TTC549 (cell line): ENCODE measurements around the gene HOXC10.

Source experiments
- FAIRE-seq: peaks from 2 replicates; lab custom pipeline; 2012; peaks lifted over from hg19 to GRCh38; lab: Jason Lieb, UNC

The HOXC10 gene

DNA sequence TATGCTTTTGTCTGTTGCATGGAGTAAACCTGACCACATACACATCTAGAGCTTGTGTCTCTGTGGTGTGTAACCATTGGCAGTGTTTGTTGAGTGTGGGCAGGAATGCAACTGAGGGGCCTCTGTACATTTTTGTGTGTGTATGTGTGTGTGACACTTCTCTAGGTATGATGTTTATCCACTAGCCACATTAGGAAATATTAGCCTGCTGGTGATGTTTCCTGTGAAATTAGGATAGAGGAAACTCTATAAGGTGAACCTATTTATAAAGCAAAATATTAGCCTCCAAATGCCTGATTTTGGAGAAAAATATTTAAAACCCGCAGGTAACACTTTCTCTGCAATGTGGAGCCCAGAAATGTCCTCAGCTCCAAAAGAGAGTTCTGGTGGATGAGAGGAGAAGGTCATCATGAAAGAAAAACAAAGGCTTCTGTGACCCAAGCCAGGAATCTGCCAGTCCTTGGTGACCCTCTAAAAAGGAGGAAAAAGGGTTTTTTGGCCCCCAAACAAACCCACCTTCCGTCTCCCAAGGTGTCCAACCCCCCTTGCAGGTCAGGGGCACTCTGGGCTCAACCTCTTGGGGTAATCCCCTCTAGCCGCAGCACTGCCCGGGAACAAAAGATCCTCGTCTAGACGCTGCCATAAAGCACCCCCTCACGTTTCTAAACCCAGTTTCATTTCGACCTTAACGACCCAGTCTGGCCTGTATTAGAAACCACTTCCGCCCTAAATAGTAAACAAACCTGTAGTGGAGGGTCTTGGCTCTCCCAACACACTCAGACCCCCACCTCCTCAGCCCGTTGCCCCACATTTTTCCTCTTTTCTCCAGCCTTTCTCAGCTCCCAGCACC, 7.1 kb upstream of the HOXC10 start:
- FAIRE-seq, result no peak

DNA sequence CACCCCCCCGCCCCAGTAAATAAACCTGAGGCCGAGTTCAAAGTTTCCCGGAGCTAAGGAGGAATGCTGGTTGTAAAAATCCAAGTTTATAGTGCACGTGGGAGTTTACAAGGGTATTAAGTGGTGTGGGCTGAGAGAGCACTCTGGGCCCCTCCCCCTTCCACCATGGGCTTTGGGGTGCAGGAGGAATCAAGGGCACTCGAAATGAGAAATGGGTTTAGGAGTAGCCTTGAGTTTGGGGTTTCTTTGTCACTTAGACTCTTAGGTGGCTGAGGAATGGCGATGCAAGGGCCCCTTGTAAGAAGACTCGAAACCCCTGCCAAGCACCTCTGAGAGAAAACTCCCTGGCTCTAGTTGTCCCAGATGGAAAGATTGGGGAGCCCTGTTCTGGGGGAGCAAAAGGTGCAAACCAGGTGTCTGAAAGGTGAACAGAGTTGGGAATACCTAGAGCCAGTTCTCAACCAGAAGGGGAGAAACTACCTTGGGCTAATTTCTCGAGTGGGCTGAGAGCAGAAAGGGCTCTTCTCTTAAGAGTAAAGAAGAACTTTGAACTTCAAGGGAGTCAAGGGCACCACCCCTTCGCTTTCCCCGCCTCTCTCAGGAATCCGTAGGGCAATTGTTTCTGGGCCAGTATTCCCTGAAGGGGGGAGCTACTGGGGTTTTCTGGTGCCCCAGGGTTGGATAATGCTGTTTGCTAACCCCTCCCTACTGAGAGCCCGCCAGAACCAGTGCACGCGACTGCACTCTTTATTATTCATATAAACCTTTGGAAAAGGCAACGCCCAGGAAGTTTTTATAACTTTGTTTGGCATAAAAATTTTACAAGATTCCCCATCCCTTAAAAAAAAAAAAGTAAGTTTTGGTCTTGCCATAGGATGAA, 6.2 kb upstream of the HOXC10 start:
- no peak for FAIRE-seq

- no peak for FAIRE-seq
These were observed 4.7 kb upstream of the HOXC10 start for GRCh38 chr12:53980104-53980801.

DNA sequence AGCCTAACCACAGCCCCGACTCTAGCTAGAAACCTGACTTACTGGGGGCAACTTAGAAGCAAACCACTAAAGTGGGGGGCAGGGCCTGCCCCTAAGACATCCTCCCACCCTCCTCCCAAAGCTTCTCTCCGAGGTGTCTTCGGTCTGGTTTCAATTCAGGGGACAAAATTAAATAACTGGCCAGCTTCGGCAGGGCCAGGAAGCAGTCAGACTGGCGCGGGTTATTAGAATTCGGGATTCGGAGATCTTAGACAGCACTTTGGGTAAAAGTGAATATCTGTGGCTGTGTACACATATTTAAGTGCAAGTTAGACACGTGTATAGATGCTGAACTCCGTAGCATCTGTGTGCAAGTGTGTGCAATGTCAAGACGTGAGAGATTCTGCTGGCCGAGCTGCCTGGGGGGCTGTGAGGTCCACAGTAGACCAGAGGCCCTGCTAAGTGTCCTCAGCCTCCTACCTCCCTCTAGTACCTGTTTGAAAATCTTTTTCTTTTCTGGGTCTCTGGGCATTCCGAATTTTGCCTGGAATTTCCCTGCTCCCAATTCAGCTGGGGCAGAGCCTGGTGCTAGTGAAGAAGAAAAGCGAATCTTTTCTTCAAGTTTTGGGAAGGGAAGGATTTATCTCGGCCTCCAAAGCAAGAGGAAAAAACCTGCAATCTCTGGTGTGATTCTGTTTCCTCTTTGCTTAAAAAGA, 4.0 kb upstream of the HOXC10 start:
- no peak for FAIRE-seq

DNA sequence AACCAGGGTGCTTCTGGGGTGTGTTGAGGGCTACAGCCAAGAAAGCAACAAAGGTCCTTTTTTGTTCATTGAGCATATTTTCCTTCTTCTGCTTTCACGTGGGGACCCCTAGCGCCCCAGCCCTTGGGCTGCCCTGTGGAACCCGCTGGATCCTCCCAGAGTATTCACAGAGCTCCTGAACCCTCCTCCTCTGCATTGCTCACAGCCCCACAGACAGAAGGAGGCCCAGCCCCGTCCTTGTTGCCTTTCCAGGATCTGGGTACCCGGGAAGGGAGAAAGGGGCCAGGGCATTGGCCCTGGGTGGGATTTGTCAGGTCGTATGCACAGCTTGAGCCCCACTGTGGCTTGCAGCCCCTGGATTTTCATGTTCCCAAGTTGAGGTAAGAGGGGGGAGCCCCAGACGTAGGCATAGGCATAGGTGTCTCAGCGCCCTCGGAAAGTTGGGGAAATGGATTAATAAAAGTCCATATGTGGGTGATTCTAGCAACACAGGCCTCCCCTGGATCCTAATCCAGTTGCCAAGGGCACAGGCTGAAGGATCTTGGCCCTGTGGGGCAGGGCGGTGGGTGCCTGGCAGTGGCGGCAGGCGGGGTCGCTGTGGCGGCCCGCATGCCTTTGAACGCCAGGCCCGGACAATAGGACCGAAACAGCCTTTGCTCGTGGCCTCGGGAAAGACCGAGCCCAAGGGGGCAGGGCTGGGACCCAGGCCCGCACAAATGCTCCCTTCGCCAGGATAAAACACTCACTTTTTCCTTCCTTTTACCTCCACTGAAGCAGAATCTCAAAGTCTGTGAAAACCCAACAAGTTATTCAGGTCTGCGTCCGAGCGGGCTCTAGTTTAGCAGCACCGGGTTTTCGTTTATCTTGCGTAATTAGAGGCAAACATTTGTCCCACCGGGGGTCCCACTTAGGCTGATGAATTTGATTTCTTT, 3.0 kb upstream of the HOXC10 start:
- FAIRE-seq, result no peak

DNA sequence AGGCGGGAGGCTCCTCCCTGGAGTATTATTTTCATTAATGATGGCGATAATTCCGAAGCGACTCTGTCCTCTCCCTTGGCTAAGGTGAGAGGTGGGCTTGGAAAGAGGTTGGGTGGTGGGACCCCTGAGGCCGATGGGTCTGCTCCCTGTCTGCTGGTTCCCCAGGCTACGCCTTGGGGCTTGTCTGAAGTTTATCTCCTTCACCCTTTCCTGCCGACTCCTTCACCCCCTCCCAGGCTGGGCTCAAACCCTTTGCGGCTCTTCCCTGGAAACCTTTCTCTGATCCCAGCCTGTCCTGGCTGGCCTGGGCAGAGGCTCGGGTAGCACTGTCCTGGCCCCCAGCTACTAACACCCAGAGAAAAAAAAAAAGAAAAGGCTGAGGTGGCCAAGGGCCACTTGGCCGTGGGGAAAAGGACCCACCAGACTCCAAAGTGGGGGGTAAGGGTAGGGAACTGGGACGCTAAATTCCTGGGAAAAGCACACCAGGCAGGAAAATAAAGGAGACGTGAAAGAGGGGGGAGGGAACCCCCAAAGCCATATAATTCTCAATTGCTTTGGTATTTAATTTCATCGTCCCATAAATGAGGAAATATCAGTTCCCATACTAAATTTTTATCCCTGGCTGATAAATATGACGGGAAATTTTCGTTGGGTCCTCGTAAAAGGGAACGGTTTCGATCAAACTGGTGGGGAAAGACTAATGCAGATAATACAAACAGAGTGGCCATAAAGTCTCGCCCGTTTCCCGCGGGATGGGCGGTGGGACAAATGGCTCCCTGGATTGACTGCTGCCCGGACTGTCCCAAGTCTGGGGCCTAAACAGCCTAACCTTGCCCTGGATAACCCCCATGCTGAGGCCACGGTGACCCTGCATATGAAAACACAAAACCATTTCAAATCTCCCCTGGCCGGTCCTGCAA, 2.0 kb upstream of the HOXC10 start:
- no peak for FAIRE-seq

GRCh38 chr12:53983568-53983949, 1.4 kb upstream of the HOXC10 start:
- FAIRE-seq, result no peak

DNA sequence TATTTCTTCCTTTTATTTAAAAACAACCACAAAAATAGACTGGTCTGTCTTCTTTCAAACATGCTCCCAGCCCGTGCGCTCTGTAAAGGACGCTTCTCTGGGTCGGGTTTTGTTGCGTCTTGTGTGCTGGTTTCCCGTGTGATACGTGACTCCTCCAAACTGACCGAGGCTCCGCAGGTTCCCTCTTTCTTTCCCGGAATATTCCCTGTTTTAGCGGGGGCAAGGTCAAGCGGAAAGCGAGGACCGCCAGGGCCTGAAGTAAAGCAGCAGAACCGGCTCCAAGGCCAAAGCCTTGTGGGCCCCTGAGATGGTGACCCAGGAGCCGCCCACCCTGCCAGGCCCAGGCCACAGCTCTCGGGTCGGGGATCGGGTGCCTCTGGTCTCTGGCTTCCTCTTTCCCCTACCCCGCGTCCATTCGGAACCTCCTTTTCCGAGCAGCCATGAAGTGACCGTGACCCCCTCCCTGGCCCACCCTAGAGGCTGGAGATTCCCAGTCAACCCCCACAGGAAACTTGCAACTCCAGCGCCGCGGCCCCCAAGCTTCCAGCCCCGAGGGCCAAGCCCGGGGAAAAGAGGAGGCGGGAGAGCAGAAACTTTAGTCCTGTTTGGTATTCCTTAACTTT, 885 bp upstream of the HOXC10 start:
- no peak for FAIRE-seq

- no peak for FAIRE-seq
These were observed 697 bp downstream of the HOXC10 start for GRCh38 chr12:53985692-53985993.

DNA sequence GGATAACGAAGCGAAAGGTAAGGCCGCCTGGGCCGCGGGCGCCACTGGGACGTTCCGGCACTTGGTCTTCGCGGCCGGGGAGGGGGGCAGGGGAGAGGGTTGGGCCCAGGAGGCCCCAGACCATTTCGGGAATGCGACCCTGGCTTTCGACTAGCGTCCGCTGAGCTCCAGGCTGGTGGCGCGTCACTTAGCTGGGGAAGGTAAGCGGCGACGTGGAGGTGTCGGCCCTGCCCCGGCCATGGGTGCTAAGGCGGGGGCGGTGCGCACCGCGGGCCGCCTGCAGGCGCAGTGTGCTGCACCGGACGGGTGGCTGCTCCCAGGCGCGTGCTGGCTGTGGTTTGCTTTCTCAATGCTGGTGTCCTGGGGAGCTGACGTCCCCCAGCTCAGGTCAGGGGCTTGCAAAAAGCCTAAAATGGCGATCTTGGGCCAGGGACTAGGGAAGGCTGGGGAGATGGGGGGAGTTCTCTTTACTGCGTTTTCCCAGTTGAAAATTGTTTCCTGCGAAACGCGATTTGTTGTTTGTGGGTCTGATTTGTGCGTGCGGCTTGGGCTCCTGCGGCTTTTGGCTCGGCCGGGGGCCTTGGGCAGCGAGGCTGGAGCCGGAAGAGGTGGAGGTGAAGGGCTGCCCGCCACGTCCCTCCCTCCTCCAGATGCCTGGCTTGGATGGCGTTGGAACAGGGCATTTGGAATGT, 1.2 kb downstream of the HOXC10 start:
- FAIRE-seq, result no peak

DNA sequence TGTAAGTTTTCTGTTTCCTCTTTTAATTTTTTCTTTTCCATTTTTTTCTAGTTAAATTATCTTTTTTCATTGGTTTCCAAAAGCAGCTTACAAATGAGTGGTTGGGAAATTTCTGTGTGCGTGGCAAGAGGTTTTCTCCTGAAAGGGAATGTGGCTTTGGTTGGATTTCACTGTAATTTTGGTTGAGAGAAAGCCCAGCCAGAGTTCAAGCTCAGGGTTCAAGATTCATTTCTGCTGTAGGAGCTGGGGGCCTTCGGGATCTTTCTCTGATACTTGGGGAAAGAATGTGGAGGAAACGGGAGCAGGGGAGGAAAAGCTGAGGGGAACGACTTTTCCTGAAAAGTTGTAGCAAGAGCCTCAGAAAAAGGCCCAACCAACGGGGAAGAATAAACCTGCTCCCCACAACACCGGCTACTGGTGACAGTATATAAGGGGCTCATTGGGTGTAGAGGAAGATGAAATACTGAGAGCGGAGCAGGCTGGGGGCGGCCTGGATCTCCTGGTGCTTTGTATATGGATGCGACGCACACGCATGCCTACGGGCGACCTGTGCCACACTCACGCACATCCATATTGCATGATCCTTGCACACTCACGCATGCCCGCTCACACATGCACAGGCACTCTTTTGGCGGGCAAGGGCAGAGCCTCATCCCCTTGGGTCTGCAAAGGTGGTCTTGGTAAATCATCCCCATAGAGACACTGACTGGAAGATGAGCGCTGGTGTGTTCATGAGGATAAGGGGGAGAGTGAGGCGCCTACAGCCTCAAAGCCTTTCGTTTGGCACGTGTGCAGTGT, 1.9 kb downstream of the HOXC10 start:
- FAIRE-seq, result no peak

GRCh38 chr12:53987787-53988230, 2.9 kb downstream of the HOXC10 start:
- FAIRE-seq, result no peak

- FAIRE-seq, result no peak
These were observed 3.7 kb downstream of the HOXC10 start for GRCh38 chr12:53988541-53989226.

DNA sequence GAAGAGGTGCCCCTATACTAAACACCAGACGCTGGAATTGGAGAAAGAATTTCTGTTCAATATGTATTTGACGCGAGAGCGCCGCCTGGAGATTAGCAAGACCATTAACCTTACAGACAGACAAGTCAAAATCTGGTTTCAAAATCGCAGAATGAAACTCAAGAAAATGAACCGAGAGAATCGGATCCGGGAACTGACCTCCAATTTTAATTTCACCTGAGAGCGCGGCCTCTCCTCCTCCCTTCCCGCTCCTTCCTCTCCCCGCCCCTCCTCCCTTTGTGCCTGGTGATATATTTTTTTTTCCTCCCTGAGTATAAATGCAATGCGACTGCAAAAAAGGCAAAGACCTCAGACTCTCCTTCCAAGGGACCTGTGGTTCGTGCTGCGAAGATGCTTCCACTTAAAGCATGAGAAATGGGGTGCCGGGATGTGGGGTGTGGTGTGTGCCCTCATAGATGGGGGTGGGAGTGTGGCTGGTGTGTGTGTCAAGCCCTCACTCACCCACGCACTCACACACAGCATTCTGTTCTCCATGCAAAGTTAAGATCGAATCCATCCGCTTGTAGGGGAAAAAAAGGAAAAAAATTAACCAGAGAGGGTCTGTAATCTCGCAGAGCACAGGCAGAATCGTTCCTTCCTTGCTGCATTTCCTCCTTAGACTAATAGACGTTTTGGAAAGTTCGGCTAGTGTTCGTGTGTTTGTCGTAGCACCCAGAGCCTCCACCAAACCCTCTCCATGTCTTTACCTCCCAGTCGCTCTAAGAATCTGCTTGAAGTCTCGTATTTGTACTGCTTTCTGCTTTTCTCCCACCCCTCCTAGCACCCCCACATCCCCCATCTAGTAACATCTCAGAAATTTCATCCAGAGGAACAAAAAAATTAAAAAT, 4.5 kb downstream of the HOXC10 start:
- peak; percentile 60 for FAIRE-seq

- FAIRE-seq, result no peak
These were observed 5.5 kb downstream of the HOXC10 start for GRCh38 chr12:53990311-53991076.

DNA sequence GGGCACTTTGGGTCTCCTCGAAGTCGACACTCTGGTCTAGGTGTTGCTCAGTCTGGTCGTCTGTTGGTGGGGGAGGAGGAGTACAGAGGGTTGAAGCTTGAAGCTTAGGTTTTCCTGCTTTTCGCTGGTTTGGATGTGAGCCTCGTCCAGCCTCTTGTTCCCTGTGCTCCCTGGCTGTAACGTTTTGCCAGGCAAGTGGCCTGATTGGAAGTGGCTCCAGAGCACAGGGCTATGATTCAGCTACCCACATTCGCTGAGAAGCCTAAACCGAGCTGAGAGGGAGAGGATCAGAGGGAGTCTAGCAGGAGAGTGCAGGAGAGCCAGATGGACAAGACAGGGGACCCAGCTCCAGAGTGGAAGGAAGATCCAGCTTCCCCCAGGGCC, 6.1 kb downstream of the HOXC10 start:
- FAIRE-seq, result no peak
